Fibroblast of lung (primary cell): ENCODE data around the gene KIF1B. TPM values are rescaled to one million over a fixed set of nuclear protein-coding genes. Genes with fewer than 3 reads are reported as not detected.

Experiments
- DNase-seq, 2 donors: peaks; one replicate each; pipeline versions ENCODE4 v3.0.0 to v3.0.0-alpha.2; 2010; ENCODE audit warnings: low read depth in 2 of 2
- H2AFZ ChIP-seq: 2 replicates; pipeline ENCODE4 v1.5.1; 2012; ENCODE audit warnings: low read length, control low read depth, inconsistent platforms
- H3K27ac ChIP-seq: 2 replicates; pipeline ENCODE4 v1.5.1; 2011; ENCODE audit warnings: low read length, control low read depth; ENCODE audit not compliant: insufficient read depth
- H3K27me3 ChIP-seq: 2 replicates; pipeline ENCODE4 v1.5.1; 2011; ENCODE audit warnings: mild to moderate bottlenecking, low read length; ENCODE audit not compliant: control insufficient read depth, insufficient read depth
- H3K36me3 ChIP-seq: 2 replicates; pipeline ENCODE4 v1.5.1; 2011; ENCODE audit warnings: low read length; ENCODE audit not compliant: control insufficient read depth, insufficient read depth
- H3K4me1 ChIP-seq: 2 replicates; pipeline ENCODE4 v1.5.1; 2011; ENCODE audit warnings: low read length; ENCODE audit not compliant: control insufficient read depth, insufficient read depth; ENCODE audit errors: extremely low read depth
- H3K4me2 ChIP-seq: 2 replicates; pipeline ENCODE4 v1.5.1; 2011; ENCODE audit warnings: low read length, control low read depth; ENCODE audit not compliant: insufficient read depth; ENCODE audit errors: extremely low read depth
- H3K4me3 ChIP-seq, 4 experiments: fragments of 200-600 bp in 1 of 4; sonication (generic) in 1 of 4; replicated peaks in 1 of 4; 2 replicates each; pipeline ENCODE4 v1.5.1; 2011 to 2016; ENCODE audit warnings: low read length in 4 of 4, low read depth in 3 of 4, mild to moderate bottlenecking in 3 of 4, control low read depth in 2 of 4, inconsistent platforms in 1 of 4, mixed read lengths in 1 of 4; ENCODE audit not compliant: insufficient read depth in 1 of 4; ENCODE audit errors: control extremely low read depth in 1 of 4
- H3K79me2 ChIP-seq: 2 replicates; pipeline ENCODE4 v1.5.1; 2012; ENCODE audit warnings: mild to moderate bottlenecking, low read length, inconsistent platforms; ENCODE audit not compliant: control insufficient read depth, insufficient read depth
- H3K9ac ChIP-seq: 2 replicates; pipeline ENCODE4 v1.5.1; 2011; ENCODE audit warnings: mild to moderate bottlenecking, low read length, control low read depth; ENCODE audit not compliant: insufficient read depth
- H3K9me3 ChIP-seq: 2 replicates; pipeline ENCODE4 v1.5.1; 2012; ENCODE audit warnings: low read depth, low read length; ENCODE audit not compliant: control insufficient read depth, insufficient read depth
- H4K20me1 ChIP-seq: 2 replicates; pipeline ENCODE4 v1.5.1; 2011; ENCODE audit warnings: low read length; ENCODE audit not compliant: control insufficient read depth, insufficient read depth; ENCODE audit errors: extremely low read depth
- CTCF ChIP-seq, 2 donors: IDR thresholded peaks in 1 of 2; conservative IDR thresholded peaks in 1 of 2; 1 replicate in 1 of 2; 2 replicates in 1 of 2; pipeline ENCODE4 v1.5.1; 2011 to 2012; ENCODE audit warnings: low read length in 2 of 2, control low read depth in 1 of 2, inconsistent platforms in 1 of 2, low read depth in 1 of 2, mild to moderate bottlenecking in 1 of 2
- EZH2 ChIP-seq: IDR thresholded peaks from 2 replicates; pipeline ENCODE4 v1.5.1; 2012; ENCODE audit warnings: low read length, control low read depth, mild to moderate bottlenecking; ENCODE audit errors: missing control alignments
- polyA plus RNA-seq, 2 donors: library from polyadenylated mRNA; depleted of rRNA in 1 of 2; stranded (reverse) in 1 of 2; unstranded in 1 of 2; fragments of >200 nt; gene quantifications; 2 replicates each; pipeline ENCODE4 v1.2.1, GENCODE V29; 2011 to 2012; ENCODE audit warnings: missing spikeins in 1 of 2
- total RNA-seq: library from RNA; depleted of rRNA; stranded (reverse); fragments of >200 nt; gene quantifications from 2 replicates; pipeline ENCODE4 v1.2.1, GENCODE V29; 2014

The KIF1B gene
- total and polyA plus RNA-seq, 2 donors (not counting 1 experiment from before 2014, with no cell fraction given): 23.6 to 34.3 TPM

GRCh38 chr1:10386761-10387676 is 176.6 kb downstream of the KIF1B start:
- TF ChIP-seq EZH2 (no peak), CTCF (conservative IDR thresholded peaks at IDR 0.05 in 1 of 2, IDR thresholded peaks at IDR 0.05 in 1 of 2; ENCODE audit: low read depth in 1 of 2, low read length in 2 of 2) (no peak)
- H3K9ac ChIP-seq: no peak overlapping the region

DNA sequence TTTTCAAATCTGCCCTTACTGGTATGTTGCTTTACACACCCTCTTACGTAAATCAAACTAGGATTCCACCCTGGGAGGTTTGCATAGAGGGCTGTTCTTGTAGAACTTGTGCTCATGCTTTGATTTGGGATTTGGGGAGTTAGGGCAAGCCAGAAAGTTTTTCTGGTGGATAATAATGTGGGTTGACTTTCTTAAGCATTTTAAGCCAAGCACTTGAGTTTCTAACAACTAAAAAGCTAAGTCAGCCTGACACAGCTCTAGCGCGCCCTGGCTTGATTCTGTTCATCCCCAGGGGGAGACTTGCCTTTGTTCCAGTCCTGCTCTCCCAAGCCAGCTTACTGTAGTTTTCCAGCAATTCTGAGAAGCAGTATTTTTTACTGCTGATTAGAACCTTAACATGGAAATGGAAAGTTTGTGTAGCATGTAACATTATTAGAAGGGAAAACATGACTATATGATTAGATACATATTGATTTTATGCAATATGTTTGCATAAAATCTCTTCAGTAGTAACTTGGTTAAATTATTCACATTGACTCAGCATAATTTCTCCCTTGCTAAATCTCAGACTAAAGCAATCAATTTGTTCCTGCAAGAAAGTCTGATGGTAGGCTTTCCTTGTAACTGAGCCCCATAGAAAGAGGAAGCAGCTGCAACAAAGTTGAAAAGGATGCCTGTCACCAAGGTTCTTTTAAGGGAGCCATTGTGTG is 177.5 kb downstream of the KIF1B start:
- TF ChIP-seq CTCF (conservative IDR thresholded peaks at IDR 0.05 in 1 of 2, IDR thresholded peaks at IDR 0.05 in 1 of 2; ENCODE audit: low read depth in 1 of 2, low read length in 2 of 2) (no peak), EZH2 (no peak)
- Histone ChIP-seq H3K9ac (peak overlapping the region; percentile 51), H3K9me3 (no peaks in the 10 kb centered on the region), H3K27me3 (no peaks in the 10 kb centered on the region), H4K20me1 (no peaks in the 10 kb centered on the region), H3K4me1 (peaks cover 9% of the 10 kb centered on the region), H3K4me3 (peak overlapping the region in 3 of 4 experiments; percentile 8 to 33 (median 17)), H3K27ac (peak overlapping the region; percentile 89), H2AFZ (peak overlapping the region; percentile 28), H3K4me2 (peak overlapping the region; percentile 67), H3K36me3 (no peaks in the 10 kb centered on the region), H3K79me2 (no peaks in the 10 kb centered on the region)
- peak; percentile 72 to 81 for DNase-seq

More at GRCh38 chr1:10386761-10387676, 176.6 kb downstream of the KIF1B start:
- H3K36me3 ChIP-seq: no peaks in the 10 kb centered on the region
- H3K27me3 ChIP-seq: no peaks in the 10 kb centered on the region
- peaks cover 9% of the 10 kb centered on the region for H3K4me1 ChIP-seq
- DNase-seq: no peak
- no peak overlapping the region for H2AFZ ChIP-seq
- H3K27ac ChIP-seq: peak overlapping the region; percentile 89
- H3K4me2 ChIP-seq: peak overlapping the region; percentile 67
- no peaks in the 10 kb centered on the region for H3K79me2 ChIP-seq
- H4K20me1 ChIP-seq: no peaks in the 10 kb centered on the region
- no peaks in the 10 kb centered on the region for H3K9me3 ChIP-seq
- peak overlapping the region in 1 of 4 experiments; percentile 33 for H3K4me3 ChIP-seq

DNA sequence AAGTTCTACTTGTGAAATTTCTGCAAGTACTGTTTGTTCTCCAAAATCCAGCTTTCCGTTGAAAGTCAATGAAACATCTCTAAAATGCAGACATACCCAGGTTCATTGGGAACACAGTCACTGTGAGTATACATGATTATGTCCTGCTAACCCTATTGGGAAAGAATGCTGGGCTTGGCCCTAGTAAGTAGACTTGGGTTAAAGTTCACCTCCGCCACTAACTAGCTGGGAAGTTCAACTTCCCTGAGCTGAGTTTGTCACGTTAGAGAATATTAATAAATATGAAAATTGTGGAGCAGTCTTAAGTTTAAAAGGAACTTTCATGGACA is 178.0 kb downstream of the KIF1B start:
- Histone ChIP-seq H3K4me3 (peak overlapping the region in 1 of 4 experiments; percentile 33), H3K9me3 (no peaks in the 10 kb centered on the region), H3K9ac (no peak overlapping the region), H3K4me2 (peak overlapping the region; percentile 67), H2AFZ (no peak overlapping the region), H3K4me1 (peaks cover 9% of the 10 kb centered on the region), H3K36me3 (no peaks in the 10 kb centered on the region), H3K27me3 (no peaks in the 10 kb centered on the region), H4K20me1 (no peaks in the 10 kb centered on the region), H3K27ac (peak overlapping the region; percentile 89), H3K79me2 (no peaks in the 10 kb centered on the region)
- TF ChIP-seq CTCF (conservative IDR thresholded peaks at IDR 0.05 in 1 of 2, IDR thresholded peaks at IDR 0.05 in 1 of 2; ENCODE audit: low read depth in 1 of 2, low read length in 2 of 2) (no peak), EZH2 (no peak)
- no peak for DNase-seq
